GM18502 (cell line): ENCODE data around the gene GRIA3.

Source experiments
- ATAC-seq: cut with Tn5 transposase; IDR thresholded peaks from one replicate; pipeline ENCODE4 v1.9.1; 2021; ENCODE audit warnings: mild to moderate bottlenecking; ENCODE audit not compliant: unreplicated experiment, poor library complexity

The GRIA3 gene

DNA sequence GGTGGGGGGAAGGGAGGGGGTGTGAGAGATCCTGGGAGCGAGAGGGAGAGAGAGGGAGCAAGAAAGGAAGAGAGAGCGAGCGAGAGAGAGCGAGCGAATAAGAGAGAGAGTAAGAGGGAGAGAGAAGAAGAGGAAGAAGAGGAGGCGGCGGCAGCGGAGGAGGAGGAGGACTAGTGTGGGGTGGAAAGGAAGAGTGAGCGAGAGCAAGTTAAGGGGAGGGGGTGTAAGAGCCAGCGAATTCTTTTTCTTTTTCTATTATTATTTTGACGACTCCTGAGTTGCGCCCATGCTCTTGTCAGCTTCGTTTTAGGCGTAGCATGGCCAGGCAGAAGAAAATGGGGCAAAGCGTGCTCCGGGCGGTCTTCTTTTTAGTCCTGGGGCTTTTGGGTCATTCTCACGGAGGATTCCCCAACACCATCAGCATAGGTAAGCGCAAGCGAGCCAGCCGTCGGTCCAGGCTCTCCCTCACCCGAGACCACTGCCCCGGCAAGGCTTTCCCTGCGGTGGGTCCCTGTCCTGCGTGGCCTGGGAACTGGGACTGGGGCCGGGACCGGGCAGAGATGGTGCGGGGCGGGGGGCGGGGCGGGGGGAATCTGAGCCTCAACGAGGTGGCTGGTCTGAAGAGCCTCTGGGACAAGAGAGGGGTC, at the start of gene GRIA3:
TSS of gene GRIA3 (plus strand) at position 60 of the 647 bp plus-strand sequence. CDS start at position 318, 258 bp downstream.
- no peak for ATAC-seq

DNA sequence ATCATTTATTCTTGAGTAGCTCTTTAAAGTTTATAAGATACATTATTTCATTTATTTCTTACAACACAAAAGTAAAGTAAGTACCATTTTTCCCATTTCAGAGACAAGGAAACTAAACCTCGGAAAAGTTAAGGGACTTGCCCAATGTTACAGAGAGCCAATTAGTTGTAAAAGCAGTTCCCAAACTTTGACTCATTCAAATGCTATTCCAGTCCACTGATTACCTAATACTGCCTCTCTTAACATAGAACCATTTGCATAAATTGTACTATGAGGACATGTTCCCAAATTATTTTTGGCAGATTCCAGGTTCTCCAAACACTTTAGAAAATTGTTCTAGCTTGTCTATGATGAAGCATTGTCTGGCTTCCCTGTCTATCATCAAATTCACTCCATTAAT, 45.6 kb upstream of the GRIA3 start:
- no peak for ATAC-seq

DNA sequence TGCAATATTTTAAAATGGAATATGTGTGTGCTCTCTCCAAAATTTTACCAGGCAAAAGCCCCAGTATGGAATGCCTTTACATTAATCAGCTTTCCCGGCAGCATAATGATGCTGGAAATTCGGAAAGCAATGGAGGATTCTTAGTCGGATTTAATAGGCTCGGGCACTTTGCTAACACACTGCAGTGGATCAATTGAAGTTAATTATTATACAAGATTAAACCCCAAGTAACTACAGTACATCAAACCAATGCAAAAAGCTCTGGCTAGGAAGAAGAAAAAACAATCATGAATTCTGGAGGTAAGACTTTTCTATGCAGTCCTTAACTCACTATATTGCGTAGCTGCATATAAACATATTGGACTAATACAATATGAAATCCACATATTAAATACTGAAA, 43.6 kb upstream of the GRIA3 start:
- no peak for ATAC-seq

GRCh38 chrX:123140904-123141303, 43.2 kb upstream of the GRIA3 start:
- no peak for ATAC-seq

GRCh38 chrX:123153846-123154335, 30.2 kb upstream of the GRIA3 start:
- ATAC-seq: no peak

- no peak for ATAC-seq
These were observed 28.8 kb upstream of the GRIA3 start for GRCh38 chrX:123155327-123155726.

DNA sequence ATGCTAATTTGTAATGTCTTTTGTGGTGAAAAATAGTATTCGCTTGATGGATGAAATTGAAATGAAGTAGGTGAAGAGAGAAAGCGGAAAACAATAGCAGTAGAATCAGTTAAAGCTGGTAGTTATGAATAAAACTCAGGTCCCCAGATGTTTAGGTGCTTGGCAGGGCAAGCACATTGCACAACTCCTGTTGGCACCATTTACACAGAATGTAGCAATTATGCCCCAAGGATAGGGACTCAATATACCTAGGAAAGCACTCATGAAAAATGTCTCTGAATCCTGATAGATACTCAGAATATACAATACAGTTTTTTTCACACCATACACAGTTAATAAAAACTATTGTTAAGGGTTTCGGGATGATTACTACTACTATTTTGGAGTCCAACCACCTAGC, 26.5 kb upstream of the GRIA3 start:
- ATAC-seq: no peak

- no peak for ATAC-seq
These were observed 24.7 kb upstream of the GRIA3 start for GRCh38 chrX:123159403-123159802.

DNA sequence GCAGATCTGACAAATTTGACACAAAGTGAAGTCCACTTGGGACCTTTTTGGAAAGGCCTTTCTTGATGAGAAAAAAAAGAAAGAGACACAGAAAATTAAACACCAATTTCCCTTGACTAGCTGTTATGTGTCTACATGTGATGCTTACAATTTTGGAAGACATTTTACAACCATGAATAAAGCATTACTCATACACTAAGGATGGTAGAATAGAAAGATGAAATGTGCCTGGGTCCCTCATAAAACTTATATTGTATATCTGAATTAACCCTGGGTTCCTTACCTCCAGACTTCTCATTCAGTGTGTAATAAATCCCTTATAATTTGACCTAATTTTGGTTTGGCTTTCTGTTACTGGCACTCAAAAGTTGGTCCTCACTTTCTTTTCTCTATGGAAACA, 16.5 kb upstream of the GRIA3 start:
- ATAC-seq: no peak

- ATAC-seq: no peak
These were observed 14.7 kb upstream of the GRIA3 start for GRCh38 chrX:123169247-123169901.

GRCh38 chrX:123170546-123170945, 13.5 kb upstream of the GRIA3 start:
- ATAC-seq: no peak

GRCh38 chrX:123171781-123172180, 12.3 kb upstream of the GRIA3 start:
- no peak for ATAC-seq

- no peak for ATAC-seq
These were observed 11.2 kb upstream of the GRIA3 start for GRCh38 chrX:123172869-123173268.

- ATAC-seq: no peak
These were observed 10.2 kb upstream of the GRIA3 start for GRCh38 chrX:123173833-123174232.

DNA sequence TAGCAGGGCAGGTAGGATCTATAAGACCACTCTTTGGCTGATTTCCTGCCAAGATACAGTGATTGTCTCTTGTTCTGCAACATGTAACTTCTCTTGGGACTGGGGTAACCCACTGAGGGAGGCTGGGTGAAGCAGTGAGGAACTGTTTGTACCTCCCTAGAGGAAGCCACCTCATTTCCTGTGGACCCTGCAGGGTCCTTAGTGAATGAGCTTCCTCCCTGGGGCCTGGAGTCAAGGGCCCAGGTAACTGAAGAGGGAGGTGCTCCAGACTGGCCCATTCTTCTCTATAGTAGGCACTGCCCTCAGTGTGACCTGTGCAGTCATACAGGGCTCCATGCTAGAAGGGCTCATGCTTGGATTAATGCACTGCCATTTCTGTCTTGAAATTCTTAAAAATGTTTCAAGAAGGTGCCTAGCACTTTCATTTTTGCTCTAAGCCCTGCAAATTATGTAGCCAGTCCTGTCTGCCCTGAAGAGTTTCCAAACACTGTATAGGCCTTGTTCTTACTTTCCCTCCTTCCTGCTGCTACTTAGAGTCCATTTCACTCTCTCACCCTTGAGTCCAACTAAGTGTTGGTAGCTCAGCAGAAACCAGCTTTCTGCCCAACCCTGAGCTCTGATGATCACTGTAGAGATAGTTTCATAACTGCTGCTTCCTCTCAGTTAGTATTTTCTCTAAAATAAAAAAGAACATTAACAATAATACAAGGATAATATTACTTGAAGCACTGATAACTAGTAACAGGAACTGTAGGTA, 8.5 kb upstream of the GRIA3 start:
- ATAC-seq: peak; percentile 54

GRCh38 chrX:123181233-123181914, 2.7 kb upstream of the GRIA3 start:
- ATAC-seq: no peak

GRCh38 chrX:123184866-123185276, 793 bp downstream of the GRIA3 start:
- ATAC-seq: no peak

DNA sequence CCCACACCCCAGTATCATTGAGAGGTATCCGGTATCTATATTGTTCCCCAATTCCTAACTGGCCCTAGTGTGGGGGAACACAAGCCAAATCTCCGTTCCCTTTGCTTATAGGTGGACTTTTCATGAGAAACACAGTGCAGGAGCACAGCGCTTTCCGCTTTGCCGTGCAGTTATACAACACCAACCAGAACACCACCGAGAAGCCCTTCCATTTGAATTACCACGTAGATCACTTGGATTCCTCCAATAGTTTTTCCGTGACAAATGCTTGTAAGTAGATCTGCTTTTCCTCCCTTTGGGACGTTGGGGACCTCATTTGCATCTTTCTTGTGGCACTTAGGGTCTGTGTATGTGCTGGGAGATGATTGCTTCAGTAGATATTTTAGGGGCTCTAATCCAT, 1.6 kb downstream of the GRIA3 start:
- ATAC-seq: no peak

- ATAC-seq: no peak
These were observed 2.7 kb downstream of the GRIA3 start for GRCh38 chrX:123186801-123187200.

DNA sequence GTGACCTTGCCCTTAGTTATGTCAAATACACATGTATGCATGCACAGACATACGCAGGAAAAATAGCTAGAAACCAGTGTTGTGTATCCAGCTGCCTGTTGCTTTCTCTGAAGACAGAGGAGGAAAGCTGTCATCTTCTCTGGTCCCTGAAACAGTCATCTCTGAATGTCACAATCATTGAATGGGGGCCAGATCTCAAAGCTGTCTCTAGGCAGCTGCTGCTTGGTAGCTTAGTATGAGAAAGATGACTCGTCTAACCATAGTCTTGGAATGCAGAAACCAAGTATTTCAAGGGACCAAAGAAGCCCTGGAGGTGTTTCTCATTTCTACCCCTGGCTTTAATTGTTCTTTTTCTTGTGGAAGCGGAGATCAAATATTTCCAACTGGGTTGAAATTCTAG, 4.0 kb downstream of the GRIA3 start:
- no peak for ATAC-seq

- no peak for ATAC-seq
These were observed 5.3 kb downstream of the GRIA3 start for GRCh38 chrX:123189338-123189737.
